ENCODE measurements around the gene PHF21B.

Gene PHF21B

DNA sequence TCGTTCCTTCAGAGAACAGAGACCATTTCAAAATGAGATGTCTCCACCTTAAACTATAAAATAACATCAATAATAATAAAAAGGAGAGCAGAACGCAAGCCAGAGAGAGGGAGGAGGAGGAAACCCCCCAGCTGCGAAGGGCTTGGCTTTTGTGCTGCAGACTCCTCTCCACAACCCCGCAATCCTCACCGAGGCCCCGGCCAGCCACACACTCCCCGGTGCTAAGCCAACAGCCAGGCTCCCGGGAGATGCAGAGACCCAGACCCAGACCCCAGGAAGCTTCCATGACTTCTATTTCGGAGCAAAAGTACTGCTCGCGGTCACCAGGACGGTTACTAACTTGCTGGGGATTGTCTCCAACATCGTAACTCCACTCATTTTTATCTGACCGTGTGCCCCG, 10.6 kb downstream of the PHF21B start:
- TF ChIP-seq EGR1 (IDR thresholded peaks at IDR 0.05) (no peak), EP300 (IDR thresholded peaks at IDR 0.05; ENCODE audit: borderline replicate concordance) (no peak), ZBTB7A (IDR thresholded peaks at IDR 0.05; ENCODE audit: low read depth) (no peak), TCF12 (IDR thresholded peaks at IDR 0.05; ENCODE audit: low read depth) (no peak), YY1 (IDR thresholded peaks at IDR 0.05; ENCODE audit: low read depth) (no peak), CEBPB (IDR thresholded peaks at IDR 0.05) (no peak)

DNA sequence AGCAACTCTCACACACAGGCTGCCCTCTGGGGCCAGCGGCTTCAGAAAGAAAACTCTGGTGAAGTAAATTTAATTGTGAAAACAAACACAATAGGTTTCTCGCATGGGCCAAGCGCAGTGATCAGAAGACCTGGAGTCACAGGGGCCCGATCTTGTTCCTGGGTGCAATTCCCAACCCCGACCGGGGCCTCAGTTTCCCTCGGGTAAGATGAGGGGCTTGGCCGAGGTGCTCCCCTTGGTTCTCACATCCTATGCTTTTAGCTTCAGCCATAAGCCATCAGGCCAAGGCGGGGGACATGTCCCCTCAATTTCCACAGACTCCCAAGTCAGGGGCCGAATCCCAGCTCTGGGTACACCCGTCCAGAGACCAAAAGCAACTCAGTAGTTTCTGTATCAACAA, 11.5 kb downstream of the PHF21B start:
- TF ChIP-seq FOXM1 (IDR thresholded peaks at IDR 0.05; ENCODE audit: borderline replicate concordance, low read depth) (no peak), TEAD4 (IDR thresholded peaks at IDR 0.05) (no peak), ZBTB7A (IDR thresholded peaks at IDR 0.05; ENCODE audit: low read depth) (no peak), NFIC (IDR thresholded peaks at IDR 0.05) (no peak)

DNA sequence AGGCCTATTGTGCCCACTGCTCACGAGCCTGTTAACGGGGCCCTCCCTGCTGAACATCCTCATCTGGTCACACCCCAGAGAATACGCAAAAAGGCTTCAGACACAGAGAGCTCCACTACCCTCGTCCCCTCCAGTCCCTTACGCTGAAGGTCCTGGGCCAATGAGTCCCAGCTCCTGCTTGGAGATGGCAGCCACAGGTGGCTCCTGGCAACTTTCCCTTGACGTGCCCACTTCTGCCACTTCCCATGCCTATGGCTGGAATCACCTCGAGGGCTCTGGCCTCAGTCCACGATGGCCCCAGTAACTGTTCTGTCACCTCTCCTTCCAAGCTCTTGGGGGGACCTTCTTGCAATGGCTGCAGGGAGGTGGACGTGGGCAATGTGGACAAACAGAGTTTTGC, 12.7 kb downstream of the PHF21B start:
- TF ChIP-seq, protein P1, sequence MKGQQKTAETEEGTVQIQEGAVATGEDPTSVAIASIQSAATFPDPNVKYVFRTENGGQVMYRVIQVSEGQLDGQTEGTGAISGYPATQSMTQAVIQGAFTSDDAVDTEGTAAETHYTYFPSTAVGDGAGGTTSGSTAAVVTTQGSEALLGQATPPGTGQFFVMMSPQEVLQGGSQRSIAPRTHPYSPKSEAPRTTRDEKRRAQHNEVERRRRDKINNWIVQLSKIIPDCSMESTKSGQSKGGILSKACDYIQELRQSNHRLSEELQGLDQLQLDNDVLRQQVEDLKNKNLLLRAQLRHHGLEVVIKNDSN (IDR thresholded peaks at IDR 0.05): no peak
- TF ChIP-seq EGR1 (IDR thresholded peaks at IDR 0.05): no peak
- TF ChIP-seq ZBTB7A (IDR thresholded peaks at IDR 0.05; ENCODE audit: low read depth): no peak
- TF ChIP-seq YY1 (IDR thresholded peaks at IDR 0.05; ENCODE audit: low read depth): no peak
- no peak for TF ChIP-seq REST (IDR thresholded peaks at IDR 0.05; ENCODE audit: low read depth)
- no peak for TF ChIP-seq TCF12 (IDR thresholded peaks at IDR 0.05; ENCODE audit: low read depth)
- TF ChIP-seq TAF1 (IDR thresholded peaks at IDR 0.05; ENCODE audit: low read depth): no peak
- TF ChIP-seq EP300 (IDR thresholded peaks at IDR 0.05; ENCODE audit: borderline replicate concordance): no peak
- no peak for TF ChIP-seq TEAD4 (IDR thresholded peaks at IDR 0.05)
- no peak for TF ChIP-seq FOXM1 (IDR thresholded peaks at IDR 0.05; ENCODE audit: borderline replicate concordance, low read depth)
- no peak for TF ChIP-seq CEBPB (IDR thresholded peaks at IDR 0.05)

DNA sequence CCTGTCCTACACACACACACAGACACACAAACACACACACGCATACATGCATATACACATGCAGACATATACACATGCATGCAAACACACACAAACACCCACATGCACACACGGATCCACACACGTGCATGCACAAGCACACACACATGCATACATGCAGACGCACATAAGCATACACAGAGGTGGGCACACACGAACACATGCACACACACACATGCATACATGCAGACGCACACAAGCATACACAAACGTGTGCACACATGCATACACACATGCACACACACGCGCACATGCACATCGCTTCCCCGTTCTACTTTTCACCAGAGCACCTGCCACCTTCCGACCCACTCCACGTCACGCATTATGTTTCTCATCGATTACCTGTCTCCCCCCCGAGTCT, 13.2 kb downstream of the PHF21B start:
- no peak for TF ChIP-seq EP300 (IDR thresholded peaks at IDR 0.05; ENCODE audit: borderline replicate concordance)
- no peak for TF ChIP-seq CEBPB (IDR thresholded peaks at IDR 0.05)
- no peak for TF ChIP-seq TAF1 (IDR thresholded peaks at IDR 0.05; ENCODE audit: low read depth)
- no peak for TF ChIP-seq ZBTB7A (IDR thresholded peaks at IDR 0.05; ENCODE audit: low read depth)
- no peak for TF ChIP-seq CREB1 (IDR thresholded peaks at IDR 0.05; ENCODE audit: low read depth)
- TF ChIP-seq EGR1 (IDR thresholded peaks at IDR 0.05): no peak
- no peak for TF ChIP-seq RAD21 (IDR thresholded peaks at IDR 0.05; ENCODE audit: low read depth)
- no peak for TF ChIP-seq TEAD4 (IDR thresholded peaks at IDR 0.05)
- TF ChIP-seq REST (IDR thresholded peaks at IDR 0.05; ENCODE audit: low read depth): no peak
- TF ChIP-seq NFIC (IDR thresholded peaks at IDR 0.05): no peak
- TF ChIP-seq TCF12 (IDR thresholded peaks at IDR 0.05; ENCODE audit: low read depth): no peak
- no peak for TF ChIP-seq MAX (IDR thresholded peaks at IDR 0.05)
- TF ChIP-seq, protein P1 (IDR thresholded peaks at IDR 0.05): no peak
- no peak for TF ChIP-seq YY1 (IDR thresholded peaks at IDR 0.05; ENCODE audit: low read depth)
- no peak for TF ChIP-seq FOXM1 (IDR thresholded peaks at IDR 0.05; ENCODE audit: borderline replicate concordance, low read depth)

DNA sequence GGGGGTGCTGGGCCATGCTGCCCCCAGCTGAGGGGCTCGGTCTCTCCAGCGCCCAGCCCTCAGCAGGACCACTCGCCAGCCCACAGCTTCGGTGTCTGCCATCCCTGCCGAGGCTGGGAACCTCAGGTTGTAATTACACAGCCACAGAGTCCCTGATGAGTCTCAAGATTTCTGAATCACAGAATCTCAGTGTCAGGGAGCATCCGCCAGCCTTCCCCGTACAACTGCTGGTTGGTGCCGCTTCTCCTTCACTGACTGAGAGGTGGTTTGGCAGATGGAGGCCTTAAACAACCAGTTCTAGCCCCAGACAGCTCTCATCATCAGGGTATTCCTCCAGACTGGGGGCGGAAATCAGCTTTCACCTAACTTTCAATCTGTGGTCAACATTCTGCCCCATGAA, 13.7 kb downstream of the PHF21B start:
- no peak for TF ChIP-seq TEAD4 (IDR thresholded peaks at IDR 0.05)
- TF ChIP-seq EP300 (IDR thresholded peaks at IDR 0.05; ENCODE audit: borderline replicate concordance): no peak
- no peak for TF ChIP-seq RAD21 (IDR thresholded peaks at IDR 0.05; ENCODE audit: low read depth)
- TF ChIP-seq REST (IDR thresholded peaks at IDR 0.05; ENCODE audit: low read depth): no peak
- TF ChIP-seq, protein P1 (IDR thresholded peaks at IDR 0.05): no peak
- no peak for TF ChIP-seq NFIC (IDR thresholded peaks at IDR 0.05)
- no peak for TF ChIP-seq MAX (IDR thresholded peaks at IDR 0.05)
- no peak for TF ChIP-seq TAF1 (IDR thresholded peaks at IDR 0.05; ENCODE audit: low read depth)
- TF ChIP-seq FOXM1 (IDR thresholded peaks at IDR 0.05; ENCODE audit: borderline replicate concordance, low read depth): no peak
- TF ChIP-seq EGR1 (IDR thresholded peaks at IDR 0.05): no peak
- TF ChIP-seq ZBTB7A (IDR thresholded peaks at IDR 0.05; ENCODE audit: low read depth): no peak
- no peak for TF ChIP-seq TCF12 (IDR thresholded peaks at IDR 0.05; ENCODE audit: low read depth)
- TF ChIP-seq CREB1 (IDR thresholded peaks at IDR 0.05; ENCODE audit: low read depth): no peak
- TF ChIP-seq CEBPB (IDR thresholded peaks at IDR 0.05): no peak
- no peak for TF ChIP-seq YY1 (IDR thresholded peaks at IDR 0.05; ENCODE audit: low read depth)

Data from Ishikawa (cell line).